Measurements from ENCODE around the gene UQCC3. TPM values are rescaled to one million over a fixed set of nuclear protein-coding genes. Genes with fewer than 3 reads are reported as not detected.

UQCC3 gene
- total RNA-seq, 1 donor from 2014 or later, result 6.9 TPM

- no peak overlapping the region for H3K4me3 ChIP-seq
- peaks cover 100% of the 10 kb centered on the region for H3K36me3 ChIP-seq
- H3K4me1 ChIP-seq, result peaks cover 67% of the 10 kb centered on the region
- no peak for DNase-seq
- intact Hi-C loops (cut with micrococcal nuclease), result no loop called here
- H3K9me3 ChIP-seq (replicated peaks), result no peaks in the 10 kb centered on the region
- no peaks in the 10 kb centered on the region for H3K27me3 ChIP-seq (ENCODE audit: low read depth)
- TF ChIP-seq CTCF (IDR thresholded peaks at IDR 0.05; ENCODE audit: borderline replicate concordance), result no peak
- H3K27ac ChIP-seq (replicated peaks), result no peak overlapping the region
Observed at GRCh38 chr11:62716206-62716605, 44.7 kb downstream of the UQCC3 start.

- H3K27ac ChIP-seq (replicated peaks), result no peak overlapping the region
- no peak for DNase-seq
- intact Hi-C loops (cut with micrococcal nuclease), result no loop called here
Observed at GRCh38 chr11:62716816-62717215, 45.3 kb downstream of the UQCC3 start.

GRCh38 chr11:62719302-62719978 lies 48.0 kb downstream of the UQCC3 start:
- Histone ChIP-seq H3K27ac (replicated peaks) (no peak overlapping the region), H3K36me3 (peaks cover 99% of the 10 kb centered on the region), H3K27me3 (ENCODE audit: low read depth) (no peaks in the 10 kb centered on the region), H3K4me3 (no peak overlapping the region), H3K4me1 (peaks cover 71% of the 10 kb centered on the region), H3K9me3 (replicated peaks) (no peaks in the 10 kb centered on the region)
- intact Hi-C loops (cut with micrococcal nuclease), result no loop called here
- no peak for DNase-seq
- no peak for TF ChIP-seq CTCF (IDR thresholded peaks at IDR 0.05; ENCODE audit: borderline replicate concordance)

More at GRCh38 chr11:62716816-62717215, 45.3 kb downstream of the UQCC3 start:
- Histone ChIP-seq H3K27me3 (ENCODE audit: low read depth) (no peaks in the 10 kb centered on the region), H3K9me3 (replicated peaks) (no peaks in the 10 kb centered on the region), H3K4me1 (peaks cover 69% of the 10 kb centered on the region), H3K36me3 (peaks cover 100% of the 10 kb centered on the region), H3K4me3 (no peak overlapping the region)
- no peak for TF ChIP-seq CTCF (IDR thresholded peaks at IDR 0.05; ENCODE audit: borderline replicate concordance)

- H3K4me3 ChIP-seq, result no peak overlapping the region
- peaks cover 73% of the 10 kb centered on the region for H3K4me1 ChIP-seq
- no peak for DNase-seq
- no peak for TF ChIP-seq CTCF (IDR thresholded peaks at IDR 0.05; ENCODE audit: borderline replicate concordance)
- no peak overlapping the region for H3K27ac ChIP-seq (replicated peaks)
- no peaks in the 10 kb centered on the region for H3K9me3 ChIP-seq (replicated peaks)
- peaks cover 73% of the 10 kb centered on the region for H3K36me3 ChIP-seq
- intact Hi-C loops (cut with micrococcal nuclease), result loop anchor here (10.0 kb wide), 1 partner anchor 113 kb away; the partner anchor contains the start of genes STX5, TEX54 and WDR74
- H3K27me3 ChIP-seq (ENCODE audit: low read depth), result no peaks in the 10 kb centered on the region
Observed at GRCh38 chr11:62721994-62722393, 50.5 kb downstream of the UQCC3 start.

Other genes starting within 250 kb of the UQCC3 start
- 290 TPM for gene AHNAK, start 124.9 kb upstream of the UQCC3 start, total RNA-seq
- gene EEF1G, start 97.8 kb upstream of the UQCC3 start, total RNA-seq, result 958 TPM
- gene TUT1, start 80.2 kb upstream of the UQCC3 start, total RNA-seq, result 12.5 TPM
- gene MTA2, start 69.8 kb upstream of the UQCC3 start, total RNA-seq, result 26.3 TPM
- gene EML3, start 58.9 kb upstream of the UQCC3 start, total RNA-seq, result 14.6 TPM
- 2.0 TPM for gene ROM1, start 58.4 kb upstream of the UQCC3 start, total RNA-seq
- 13.2 TPM for gene B3GAT3, start 49.7 kb upstream of the UQCC3 start, total RNA-seq
- gene GANAB, start 25.1 kb upstream of the UQCC3 start, total RNA-seq, result 90.2 TPM
- 10.1 TPM for gene INTS5, start 18.4 kb upstream of the UQCC3 start, total RNA-seq
- gene C11orf98, start 6.5 kb upstream of the UQCC3 start, total RNA-seq, result 31.1 TPM
- 5.0 TPM for gene CSKMT, start 6.4 kb upstream of the UQCC3 start, total RNA-seq
- 2.1 TPM for gene LBHD1, start 594 bp downstream of the UQCC3 start, total RNA-seq
- 82.3 TPM for gene UBXN1, start 7.4 kb downstream of the UQCC3 start, total RNA-seq
- gene LRRN4CL, start 17.9 kb downstream of the UQCC3 start, total RNA-seq, result 2.7 TPM
- 18.4 TPM for gene BSCL2, start 35.8 kb downstream of the UQCC3 start, total RNA-seq
- not detected for gene GNG3, start 36.0 kb downstream of the UQCC3 start, total RNA-seq
- gene HNRNPUL2, start 55.8 kb downstream of the UQCC3 start, total RNA-seq, result 37.6 TPM
- 12.9 TPM for gene TTC9C, start 56.8 kb downstream of the UQCC3 start, total RNA-seq
- gene ZBTB3, start 82.5 kb downstream of the UQCC3 start, total RNA-seq, result 9.5 TPM
- gene POLR2G, start 89.9 kb downstream of the UQCC3 start, total RNA-seq, result 43.4 TPM
- gene TAF6L, start 99.7 kb downstream of the UQCC3 start, total RNA-seq, result 8.0 TPM
- 20.5 TPM for gene TMEM179B, start 115.7 kb downstream of the UQCC3 start, total RNA-seq
- gene TMEM223, start 120.3 kb downstream of the UQCC3 start, total RNA-seq, result 24.1 TPM
- 43.2 TPM for gene NXF1, start 133.8 kb downstream of the UQCC3 start, total RNA-seq
- gene STX5, start 160.4 kb downstream of the UQCC3 start, total RNA-seq, result 16.7 TPM
- not detected for gene TEX54, start 161.2 kb downstream of the UQCC3 start, total RNA-seq
- gene WDR74, start 167.9 kb downstream of the UQCC3 start, total RNA-seq, result 24.3 TPM
- 35.0 TPM for gene SLC3A2, start 209.2 kb downstream of the UQCC3 start, total RNA-seq
- not detected for gene CHRM1, start 249.7 kb downstream of the UQCC3 start, total RNA-seq